SK-N-SH (cell line): Measurements from ENCODE around the gene MAP2.

Experiments used
- FOXM1 ChIP-seq: IDR thresholded peaks from 2 replicates; pipeline ENCODE4 v1.4.0; 2012; ENCODE audit warnings: low read depth, mild to moderate bottlenecking
- MXI1 ChIP-seq: IDR thresholded peaks from 2 replicates; pipeline ENCODE4 v1.6.1; 2012; ENCODE audit warnings: mild to moderate bottlenecking, low read depth, low read length, improper control_type of control experiment
- RCOR1 ChIP-seq: fragments of 150-350 bp; IDR thresholded peaks from 2 replicates; pipeline ENCODE4 v1.6.1; 2017; ENCODE audit warnings: antibody characterized with exemption, low read length
- TF ChIP-seq, protein P1 (sequence below): fragments of 200-600 bp; sonication (generic); IDR thresholded peaks from 2 replicates; pipeline ENCODE4 v1.6.1; 2017; ENCODE audit warnings: antibody characterized with exemption, mild to moderate bottlenecking, moderate library complexity
- TF ChIP-seq, protein P2 (sequence below): IDR thresholded peaks from 2 replicates; pipeline ENCODE4 v1.4.0; 2012; ENCODE audit warnings: low read depth
- TF ChIP-seq, protein P3 (sequence below): IDR thresholded peaks from 2 replicates; pipeline ENCODE4; 2012

DNA sequence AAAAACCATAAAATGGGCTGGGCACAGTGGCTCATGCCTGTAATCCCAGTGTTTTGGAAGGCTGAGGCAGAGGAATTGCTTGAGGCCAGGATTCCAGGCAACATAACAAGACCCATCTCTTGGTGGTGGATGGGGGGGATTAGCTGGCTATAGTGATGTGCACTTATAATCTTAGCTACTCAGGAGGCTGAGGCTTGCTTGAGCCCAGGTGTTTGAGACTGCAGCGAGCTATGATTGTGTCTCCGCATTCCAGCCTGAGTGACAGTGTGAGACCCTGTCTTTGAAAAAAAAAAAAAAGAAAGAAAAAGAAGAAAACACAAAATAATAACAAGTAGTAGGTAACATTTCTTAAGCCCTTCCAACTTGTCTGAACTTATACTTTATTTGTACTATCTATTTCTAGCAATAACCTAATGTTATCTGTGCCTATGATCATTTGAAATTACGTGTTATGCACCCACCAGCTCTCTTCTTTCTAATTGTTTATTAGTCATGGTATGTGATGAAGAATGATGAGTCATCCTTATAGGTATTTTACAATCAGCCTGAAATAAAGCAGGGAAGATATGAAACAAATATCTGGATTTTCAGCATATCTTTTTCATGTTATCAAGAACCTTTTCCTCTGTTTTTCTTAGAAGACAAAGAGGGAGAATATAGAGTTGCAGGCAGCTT, 218.4 kb downstream of the MAP2 start:
- TF ChIP-seq, protein P1, sequence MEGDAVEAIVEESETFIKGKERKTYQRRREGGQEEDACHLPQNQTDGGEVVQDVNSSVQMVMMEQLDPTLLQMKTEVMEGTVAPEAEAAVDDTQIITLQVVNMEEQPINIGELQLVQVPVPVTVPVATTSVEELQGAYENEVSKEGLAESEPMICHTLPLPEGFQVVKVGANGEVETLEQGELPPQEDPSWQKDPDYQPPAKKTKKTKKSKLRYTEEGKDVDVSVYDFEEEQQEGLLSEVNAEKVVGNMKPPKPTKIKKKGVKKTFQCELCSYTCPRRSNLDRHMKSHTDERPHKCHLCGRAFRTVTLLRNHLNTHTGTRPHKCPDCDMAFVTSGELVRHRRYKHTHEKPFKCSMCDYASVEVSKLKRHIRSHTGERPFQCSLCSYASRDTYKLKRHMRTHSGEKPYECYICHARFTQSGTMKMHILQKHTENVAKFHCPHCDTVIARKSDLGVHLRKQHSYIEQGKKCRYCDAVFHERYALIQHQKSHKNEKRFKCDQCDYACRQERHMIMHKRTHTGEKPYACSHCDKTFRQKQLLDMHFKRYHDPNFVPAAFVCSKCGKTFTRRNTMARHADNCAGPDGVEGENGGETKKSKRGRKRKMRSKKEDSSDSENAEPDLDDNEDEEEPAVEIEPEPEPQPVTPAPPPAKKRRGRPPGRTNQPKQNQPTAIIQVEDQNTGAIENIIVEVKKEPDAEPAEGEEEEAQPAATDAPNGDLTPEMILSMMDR: no peak
- no peak for TF ChIP-seq RCOR1
- no peak for TF ChIP-seq MXI1
- TF ChIP-seq, protein P2, sequence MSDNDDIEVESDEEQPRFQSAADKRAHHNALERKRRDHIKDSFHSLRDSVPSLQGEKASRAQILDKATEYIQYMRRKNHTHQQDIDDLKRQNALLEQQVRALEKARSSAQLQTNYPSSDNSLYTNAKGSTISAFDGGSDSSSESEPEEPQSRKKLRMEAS: no peak
- TF ChIP-seq FOXM1: no peak
- TF ChIP-seq, protein P3, sequence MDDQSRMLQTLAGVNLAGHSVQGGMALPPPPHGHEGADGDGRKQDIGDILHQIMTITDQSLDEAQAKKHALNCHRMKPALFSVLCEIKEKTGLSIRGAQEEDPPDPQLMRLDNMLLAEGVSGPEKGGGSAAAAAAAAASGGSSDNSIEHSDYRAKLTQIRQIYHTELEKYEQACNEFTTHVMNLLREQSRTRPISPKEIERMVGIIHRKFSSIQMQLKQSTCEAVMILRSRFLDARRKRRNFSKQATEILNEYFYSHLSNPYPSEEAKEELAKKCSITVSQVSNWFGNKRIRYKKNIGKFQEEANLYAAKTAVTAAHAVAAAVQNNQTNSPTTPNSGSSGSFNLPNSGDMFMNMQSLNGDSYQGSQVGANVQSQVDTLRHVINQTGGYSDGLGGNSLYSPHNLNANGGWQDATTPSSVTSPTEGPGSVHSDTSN: no peak
